ENCODE data around the gene SCGN. TPM values are rescaled to one million over a fixed set of nuclear protein-coding genes. Genes with fewer than 3 reads are reported as not detected.

The SCGN gene
- total RNA-seq, 4 donors from 2014 or later, result not detected

DNA sequence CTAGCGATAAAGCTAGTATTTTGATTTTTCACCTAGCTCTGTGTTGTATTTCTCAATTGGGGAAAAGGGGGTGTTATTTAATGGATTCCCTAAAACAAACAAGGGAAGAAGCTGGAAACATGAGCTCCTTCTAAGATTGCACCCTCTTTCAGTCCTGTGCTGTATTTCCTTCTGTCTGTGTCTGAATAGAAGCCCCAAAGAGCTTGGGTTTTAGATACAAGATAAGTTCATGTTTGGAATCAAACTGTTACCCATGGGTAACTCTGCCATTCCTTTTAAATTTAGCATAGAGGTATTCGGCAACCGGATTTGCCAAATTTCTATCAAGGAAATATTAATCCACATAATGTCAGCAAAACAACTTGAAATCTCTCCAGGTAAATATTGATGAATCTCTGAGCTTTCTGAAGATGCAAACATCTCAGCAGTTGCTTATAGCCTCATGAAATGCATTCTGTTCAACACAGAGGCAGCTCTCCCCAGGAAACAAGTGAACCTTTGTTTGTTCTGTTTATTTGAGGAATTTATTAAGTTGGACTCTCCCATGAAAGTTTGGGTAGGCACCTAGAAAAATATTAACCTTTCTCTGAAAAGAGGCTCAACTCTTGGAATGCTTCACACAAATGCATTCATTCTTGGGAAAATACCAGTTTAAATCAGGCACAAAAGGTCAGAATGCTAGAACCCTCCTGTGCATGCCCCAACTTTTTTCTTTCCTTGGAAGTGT lies 9.9 kb upstream of the SCGN start:
- Histone ChIP-seq H3K36me3 (no peaks in the 10 kb centered on the region), H3K4me3 (no peak overlapping the region), H3K9me3 (no peaks in the 10 kb centered on the region), H3K27me3 (peaks cover 0 to 33% (median 0%) of the 10 kb centered on the region in 4 donors), H3K27ac (no peak overlapping the region), H3K4me1 (no peaks in the 10 kb centered on the region)
- DNase-seq, result no peak
- TF ChIP-seq CTCF (IDR thresholded peaks at IDR 0.05) (no peak), POLR2A (IDR thresholded peaks at IDR 0.05) (no peak)
- intact Hi-C loops (cut with DNase I), result no loop called here
- WGBS, 2 donors, result 62 to 86% methylated on average over 3 of the region's 3 CpGs

DNA sequence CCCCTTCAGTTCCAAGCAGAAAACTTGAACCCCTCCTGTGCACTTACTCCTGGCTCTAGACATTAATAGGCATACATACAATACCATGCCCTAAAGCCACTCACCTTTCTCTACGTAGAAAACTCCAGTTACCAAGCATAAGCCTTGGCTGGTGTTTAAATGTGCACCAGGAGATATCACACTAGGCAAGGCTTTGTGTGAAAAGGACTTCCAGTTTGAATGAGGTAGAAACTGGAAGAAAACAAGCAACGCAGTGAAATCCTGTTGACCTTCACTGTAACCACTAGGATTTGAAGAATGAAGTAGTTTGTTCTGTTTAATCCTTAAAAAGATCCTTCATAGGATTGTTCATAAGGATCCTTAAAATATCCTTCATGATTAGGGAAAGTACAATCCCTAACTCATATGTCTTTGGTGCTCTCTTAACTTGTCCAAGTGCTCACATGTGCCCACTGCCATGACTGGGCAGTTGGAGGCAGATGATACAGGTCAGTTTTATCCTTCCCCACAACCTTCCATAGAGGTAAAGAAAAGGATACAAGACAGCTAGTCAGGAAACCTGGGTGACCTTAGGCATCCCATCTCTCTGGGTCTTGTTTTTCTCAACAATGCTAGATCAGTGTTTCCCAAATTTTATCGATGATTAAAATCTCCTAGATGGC lies 9.2 kb upstream of the SCGN start:
- H3K4me3 ChIP-seq, result no peak overlapping the region
- no peaks in the 10 kb centered on the region for H3K9me3 ChIP-seq
- no peak for DNase-seq
- intact Hi-C loops (cut with DNase I), result no loop called here
- 58 to 60% methylated on average over 3 of the region's 3 CpGs for WGBS, 2 donors
- H3K4me1 ChIP-seq, result no peaks in the 10 kb centered on the region
- peaks cover 0 to 35% (median 0%) of the 10 kb centered on the region in 4 donors for H3K27me3 ChIP-seq
- H3K27ac ChIP-seq, result no peak overlapping the region
- TF ChIP-seq CTCF (IDR thresholded peaks at IDR 0.05) (no peak), POLR2A (IDR thresholded peaks at IDR 0.05) (no peak)
- no peaks in the 10 kb centered on the region for H3K36me3 ChIP-seq

- H3K4me3 ChIP-seq, result no peak overlapping the region
- no peaks in the 10 kb centered on the region for H3K36me3 ChIP-seq
- H3K4me1 ChIP-seq, result no peaks in the 10 kb centered on the region
- TF ChIP-seq POLR2A (IDR thresholded peaks at IDR 0.05) (no peak), CTCF (IDR thresholded peaks at IDR 0.05) (no peak)
- no peaks in the 10 kb centered on the region for H3K9me3 ChIP-seq
- intact Hi-C loops (cut with DNase I), result no loop called here
- H3K27ac ChIP-seq, result no peak overlapping the region
- no peak for DNase-seq
- peaks cover 0 to 49% (median 0%) of the 10 kb centered on the region in 4 donors for H3K27me3 ChIP-seq
- whole genome bisulfite sequencing, 2 donors, result 42 to 51% methylated on average over 4 of the region's 4 CpGs
Measured at GRCh38 chr6:25645916-25646315, 6.1 kb upstream of the SCGN start.

- 24 to 44% methylated on average over 1 of the region's 1 CpG for WGBS, 2 donors
- Histone ChIP-seq H3K27me3 (peaks cover 0 to 52% (median 0%) of the 10 kb centered on the region in 4 donors), H3K36me3 (no peaks in the 10 kb centered on the region), H3K9me3 (no peaks in the 10 kb centered on the region), H3K27ac (no peak overlapping the region), H3K4me1 (peaks cover 0 to 6% (median 3%) of the 10 kb centered on the region in 3 donors), H3K4me3 (no peak overlapping the region)
- intact Hi-C loops (cut with DNase I), result no loop called here
- TF ChIP-seq POLR2A (IDR thresholded peaks at IDR 0.05) (no peak), CTCF (IDR thresholded peaks at IDR 0.05) (no peak)
- DNase-seq, result no peak
Measured at GRCh38 chr6:25649611-25650010, 2.4 kb upstream of the SCGN start.

DNA sequence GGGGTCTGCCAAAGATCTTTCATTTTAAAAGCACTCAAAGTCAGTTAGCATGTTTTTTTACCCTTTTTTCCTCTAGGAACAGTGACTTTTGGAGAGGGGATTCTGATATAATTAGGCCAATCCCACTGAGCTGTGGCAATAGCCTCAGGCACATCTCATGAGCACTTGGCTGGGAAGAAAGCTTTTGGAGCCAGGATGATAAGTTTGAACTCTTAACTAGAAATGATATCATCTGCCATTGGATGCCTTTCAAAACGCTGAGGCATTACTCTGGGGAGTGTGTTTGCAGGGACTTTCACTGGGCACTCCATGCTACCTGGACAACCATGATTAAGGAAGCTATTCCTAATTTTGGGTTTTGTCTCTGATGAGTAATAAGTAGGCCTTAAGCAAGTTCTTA lies 3.7 kb downstream of the SCGN start:
- TF ChIP-seq POLR2A (IDR thresholded peaks at IDR 0.05) (no peak), CTCF (IDR thresholded peaks at IDR 0.05) (no peak)

More for the DNA sequence above, 3.7 kb downstream of the SCGN start:
- Histone ChIP-seq H3K36me3 (no peaks in the 10 kb centered on the region), H3K27me3 (peaks cover 0 to 46% (median 0%) of the 10 kb centered on the region in 4 donors), H3K4me3 (no peak overlapping the region), H3K27ac (no peak overlapping the region), H3K9me3 (no peaks in the 10 kb centered on the region), H3K4me1 (peaks cover 0 to 6% (median 3%) of the 10 kb centered on the region in 3 donors)
- no peak for DNase-seq
- intact Hi-C loops (cut with DNase I), result no loop called here
- 29 to 40% methylated on average over 1 of the region's 1 CpG for WGBS, 2 donors

Data from esophagus squamous epithelium (tissue), 5 donors.